Measurements from ENCODE around the gene HGFAC.
"Not testable (repeated sequence)": the region's sequence is repeated elsewhere in the genome, so short reads cannot be mapped to it uniquely, and the experiment has no call there.

Gene HGFAC

DNA sequence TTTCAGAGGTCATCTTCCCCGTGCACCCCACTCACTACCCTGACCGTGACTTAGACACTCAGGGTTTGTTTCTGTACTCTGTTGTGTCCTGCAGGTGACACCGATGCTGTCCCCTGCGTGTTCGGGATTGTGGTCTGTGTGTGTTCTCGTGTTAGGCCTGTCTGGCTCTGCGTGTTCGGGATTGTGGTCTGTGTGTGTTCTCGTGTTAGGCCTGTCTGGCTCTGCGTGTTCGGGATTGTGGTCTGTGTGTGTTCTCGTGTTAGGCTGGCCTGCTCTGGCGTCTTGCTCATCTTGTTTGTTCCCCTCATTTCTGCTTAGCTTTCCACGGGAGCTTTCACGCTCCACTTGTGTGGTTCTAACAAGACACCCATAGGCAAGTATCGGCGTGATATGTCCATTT is 30.6 kb upstream of the HGFAC start:
- not testable (repeated sequence) for DNase-seq (ENCODE audit: low spot score)

DNA sequence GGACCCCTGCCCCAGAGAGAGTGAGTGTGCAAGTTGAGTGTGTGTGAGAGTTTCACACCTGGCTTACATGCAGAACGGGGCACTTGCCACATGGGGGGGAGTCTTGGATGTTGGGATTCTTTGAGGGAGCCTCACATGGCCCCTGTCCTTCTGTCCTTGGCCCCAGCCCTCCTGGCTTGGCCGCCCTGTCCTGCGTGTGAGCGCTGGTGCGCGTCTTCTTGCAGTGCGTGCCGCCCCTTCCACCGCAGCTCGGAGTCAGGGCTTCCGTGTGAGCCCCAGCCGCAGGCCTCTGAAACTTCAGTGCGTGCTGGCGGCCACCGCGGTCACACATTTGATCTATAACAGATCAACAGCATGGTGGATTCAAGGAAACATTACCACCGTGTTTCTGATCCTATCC is 30.1 kb upstream of the HGFAC start:
- DNase-seq (ENCODE audit: low spot score): no peak

GRCh38 chr4:3412257-3413020 is 29.3 kb upstream of the HGFAC start:
- DNase-seq (ENCODE audit: low spot score): no peak

GRCh38 chr4:3413217-3413671 is 28.5 kb upstream of the HGFAC start:
- DNase-seq (ENCODE audit: low spot score): no peak

- DNase-seq (ENCODE audit: low spot score): no peak
Measured at GRCh38 chr4:3413675-3414420, 27.9 kb upstream of the HGFAC start.

- no peak for DNase-seq (ENCODE audit: low spot score)
Measured at GRCh38 chr4:3414421-3415279, 27.1 kb upstream of the HGFAC start.

DNA sequence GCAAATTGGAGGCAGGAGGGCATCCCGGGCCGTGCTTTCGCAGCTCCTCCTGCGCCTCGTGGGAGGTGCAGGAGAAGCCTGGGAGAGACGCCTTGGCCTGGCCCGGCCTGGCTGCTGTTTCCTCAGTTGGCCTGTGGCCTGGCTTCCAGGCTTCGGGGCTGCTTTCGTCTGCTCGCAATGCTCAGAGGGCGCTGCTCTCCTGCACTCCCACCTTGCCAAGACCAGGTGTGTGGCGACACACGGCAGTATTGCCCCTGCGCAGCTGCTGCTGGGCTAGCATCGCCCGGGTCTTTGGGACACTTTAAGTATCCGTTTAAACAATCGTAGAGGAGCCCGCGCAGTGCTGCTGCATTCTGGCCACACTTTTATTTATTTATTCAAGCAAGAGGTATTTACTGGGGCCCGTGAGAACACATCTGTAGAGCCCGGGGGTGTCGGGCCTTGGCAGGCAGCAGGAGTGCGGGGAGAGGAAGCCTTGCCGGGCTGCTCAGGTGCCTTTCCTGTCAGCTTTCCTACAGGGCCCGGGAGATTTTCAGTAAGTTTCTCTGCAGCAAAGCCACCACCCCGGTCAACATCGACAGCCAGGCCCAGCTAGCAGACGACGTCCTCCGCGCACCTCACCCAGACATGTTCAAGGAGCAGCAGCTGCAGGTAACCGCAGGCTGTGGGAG is 26.2 kb upstream of the HGFAC start:
- DNase-seq (ENCODE audit: low spot score): no peak

DNA sequence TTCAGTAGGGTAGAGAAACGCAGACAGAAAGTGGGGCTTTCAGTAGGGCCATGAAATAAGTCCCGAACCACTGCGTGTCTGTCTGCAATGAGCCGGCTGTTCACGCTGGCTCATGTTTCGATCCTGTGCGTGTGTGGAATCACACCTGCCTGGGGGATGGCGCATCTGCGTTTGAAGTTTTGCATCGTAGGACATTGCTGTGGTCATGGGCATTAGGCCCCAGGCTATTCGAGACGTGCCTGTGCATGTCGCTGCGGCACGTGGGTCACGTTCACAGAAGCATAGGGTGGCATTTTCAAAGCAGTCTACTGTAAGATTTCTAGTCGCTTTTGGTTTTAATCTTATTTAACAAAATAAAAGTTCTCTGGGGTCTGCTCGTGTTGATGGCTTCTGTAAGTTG is 25.5 kb upstream of the HGFAC start:
- DNase-seq (ENCODE audit: low spot score): no peak

- no peak for DNase-seq (ENCODE audit: low spot score)
Measured at GRCh38 chr4:3416821-3417221, 24.9 kb upstream of the HGFAC start.

GRCh38 chr4:3417448-3417847 is 24.3 kb upstream of the HGFAC start:
- no peak for DNase-seq (ENCODE audit: low spot score)

DNA sequence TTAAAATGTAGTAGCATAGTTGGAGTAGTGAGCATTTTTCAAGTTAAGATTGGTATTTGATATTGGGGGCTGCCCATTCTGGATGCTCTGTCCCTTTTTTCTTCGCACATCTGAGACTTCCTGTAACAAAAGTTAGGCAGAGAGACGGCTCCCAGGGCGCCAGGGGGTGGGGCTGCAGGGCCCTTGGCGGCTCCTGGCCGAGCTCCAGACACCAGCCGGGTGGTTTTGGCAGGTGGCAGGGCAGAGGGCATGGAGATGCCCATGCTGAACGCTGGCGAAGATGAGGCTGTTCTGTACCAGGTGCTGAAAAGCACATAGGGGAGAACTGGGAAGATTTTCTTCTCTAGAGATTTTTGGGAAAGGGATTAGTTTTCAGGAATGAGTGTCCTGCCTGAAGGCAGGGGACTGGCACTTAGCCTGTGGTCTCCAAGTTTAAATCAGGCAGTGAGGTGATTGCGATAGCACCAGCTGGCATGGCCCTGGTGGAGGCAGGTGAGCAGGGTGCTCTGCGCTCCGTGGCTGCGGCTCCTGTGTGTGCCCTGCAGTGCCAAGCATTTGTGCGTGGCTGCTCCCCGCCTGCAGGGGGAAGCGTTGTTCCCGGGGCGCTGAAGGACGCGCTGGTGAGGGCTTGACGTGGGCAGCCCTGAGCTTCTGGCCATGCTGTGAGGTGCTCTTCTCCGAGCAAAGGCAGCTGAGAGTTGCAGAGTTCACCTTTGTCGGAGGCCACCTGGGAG is 23.6 kb upstream of the HGFAC start:
- no peak for DNase-seq (ENCODE audit: low spot score)

DNA sequence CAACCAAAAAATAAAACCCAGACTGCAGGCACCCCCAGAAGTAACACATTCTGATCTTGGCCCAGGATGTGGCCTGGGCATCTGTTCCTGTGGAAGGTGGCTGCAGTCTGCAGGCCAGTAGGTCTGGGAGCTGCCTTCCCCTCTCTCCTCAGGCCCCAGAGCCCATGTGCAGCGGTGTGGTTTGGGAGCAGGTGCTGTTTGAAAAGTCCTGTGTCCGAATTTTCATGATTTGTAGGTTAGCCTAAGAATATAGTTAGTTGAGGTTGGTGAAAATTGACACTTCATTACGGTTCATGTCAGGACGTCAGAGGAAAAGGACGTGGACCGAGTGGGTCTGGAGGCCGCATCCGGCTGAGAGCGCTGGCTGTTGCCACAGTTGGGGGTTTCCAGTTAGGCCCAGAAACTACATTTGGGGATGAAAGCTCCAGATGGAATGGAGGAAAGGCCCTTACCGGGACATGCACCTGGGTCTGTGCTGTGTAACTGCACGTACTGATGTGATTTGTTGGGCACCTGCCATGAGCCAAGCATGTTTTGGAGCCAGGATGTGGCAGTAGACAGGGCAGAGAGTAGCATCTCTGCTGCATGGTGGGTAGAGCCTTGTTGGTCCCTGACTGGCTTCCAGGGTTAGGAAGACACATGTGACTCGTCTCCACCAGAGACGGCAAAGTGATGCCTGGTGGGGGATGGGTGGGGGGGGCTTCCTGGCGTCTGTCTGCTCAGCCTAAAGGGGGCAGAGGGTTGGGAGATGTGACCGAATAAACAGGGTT is 21.7 kb upstream of the HGFAC start:
- DNase-seq (ENCODE audit: low spot score): no peak

DNA sequence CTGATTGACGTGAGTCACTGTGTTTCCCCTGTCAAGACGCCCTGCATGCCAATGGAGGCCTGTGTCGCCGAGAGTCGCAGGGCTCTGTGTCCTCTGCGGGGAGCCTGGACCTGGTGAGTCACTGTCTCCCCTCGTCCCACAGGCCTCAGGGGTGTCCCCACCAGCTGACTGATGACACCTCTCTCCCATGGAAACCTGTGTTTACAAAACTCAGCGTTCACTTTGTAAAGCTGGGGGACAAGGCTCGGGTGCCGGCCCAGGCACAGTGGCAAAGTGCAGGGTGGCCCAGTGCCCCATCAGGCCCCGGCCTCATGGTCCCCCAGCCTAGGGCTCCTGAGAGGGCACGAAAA is 21.2 kb upstream of the HGFAC start:
- DNase-seq (ENCODE audit: low spot score): no peak

DNA sequence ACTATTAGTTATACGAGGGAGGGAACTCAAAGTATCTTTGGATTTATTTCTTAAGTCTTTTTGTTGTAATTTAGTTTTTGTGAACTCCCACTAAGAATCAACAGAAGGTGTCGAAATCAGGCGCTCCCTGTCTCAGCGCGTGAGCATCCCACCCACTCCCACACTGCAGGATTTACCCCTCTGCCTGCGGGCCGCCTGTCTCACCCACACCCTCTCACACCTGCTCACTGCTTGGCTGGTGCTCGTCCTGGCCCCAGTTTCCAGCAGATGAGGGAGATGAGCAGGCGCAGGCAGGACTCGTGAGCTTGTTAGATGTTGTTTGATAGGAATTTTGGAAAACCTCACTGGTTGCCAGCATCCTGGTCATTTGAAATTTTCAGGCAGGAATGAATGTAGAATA is 20.8 kb upstream of the HGFAC start:
- no peak for DNase-seq (ENCODE audit: low spot score)

DNA sequence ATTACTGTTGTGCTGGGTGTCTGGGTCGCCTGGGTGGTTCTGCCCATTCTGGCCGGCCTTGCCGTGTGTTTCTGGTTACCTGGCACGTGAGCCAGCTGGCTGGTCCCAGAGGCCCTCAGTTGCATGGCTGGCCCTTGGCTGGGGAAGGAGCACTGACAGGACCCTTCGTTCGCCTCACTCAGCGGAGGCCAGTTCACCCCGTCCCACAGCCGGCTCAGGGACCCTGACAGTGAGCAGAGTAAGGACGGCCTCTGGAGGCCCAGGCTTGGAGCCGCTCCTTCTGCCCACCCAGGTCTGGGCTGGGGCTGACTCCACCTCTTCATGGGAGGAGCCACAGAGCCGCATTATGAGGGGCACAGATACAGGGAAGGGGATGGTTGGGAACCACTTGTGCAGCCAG is 20.3 kb upstream of the HGFAC start:
- DNase-seq (ENCODE audit: low spot score): no peak

GRCh38 chr4:3422241-3422801 is 19.4 kb upstream of the HGFAC start:
- DNase-seq (ENCODE audit: low spot score): no peak

- no peak for DNase-seq (ENCODE audit: low spot score)
Measured at GRCh38 chr4:3422808-3423297, 18.9 kb upstream of the HGFAC start.

DNA sequence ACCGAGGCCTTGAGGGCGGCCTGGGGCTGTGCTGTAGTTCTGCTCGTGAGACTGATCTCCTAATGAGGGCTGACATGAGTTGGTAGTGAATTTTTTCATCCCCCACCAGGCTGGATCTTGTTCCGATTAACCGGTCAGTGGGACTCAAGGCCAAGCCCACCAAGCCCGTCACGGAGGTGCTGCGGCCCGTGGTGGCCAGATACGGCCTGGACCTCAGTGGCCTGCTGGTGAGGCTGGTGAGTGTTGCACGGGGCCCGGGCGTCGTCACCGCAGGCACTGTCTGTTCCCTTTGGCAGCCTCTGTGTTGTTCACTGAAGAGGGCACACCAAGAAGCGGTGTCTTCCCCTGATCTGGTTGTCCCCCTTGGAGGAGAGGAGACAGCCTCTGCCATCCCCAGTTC is 18.4 kb upstream of the HGFAC start:
- DNase-seq (ENCODE audit: low spot score): no peak

GRCh38 chr4:3423952-3424351 is 17.8 kb upstream of the HGFAC start:
- DNase-seq (ENCODE audit: low spot score): no peak

DNA sequence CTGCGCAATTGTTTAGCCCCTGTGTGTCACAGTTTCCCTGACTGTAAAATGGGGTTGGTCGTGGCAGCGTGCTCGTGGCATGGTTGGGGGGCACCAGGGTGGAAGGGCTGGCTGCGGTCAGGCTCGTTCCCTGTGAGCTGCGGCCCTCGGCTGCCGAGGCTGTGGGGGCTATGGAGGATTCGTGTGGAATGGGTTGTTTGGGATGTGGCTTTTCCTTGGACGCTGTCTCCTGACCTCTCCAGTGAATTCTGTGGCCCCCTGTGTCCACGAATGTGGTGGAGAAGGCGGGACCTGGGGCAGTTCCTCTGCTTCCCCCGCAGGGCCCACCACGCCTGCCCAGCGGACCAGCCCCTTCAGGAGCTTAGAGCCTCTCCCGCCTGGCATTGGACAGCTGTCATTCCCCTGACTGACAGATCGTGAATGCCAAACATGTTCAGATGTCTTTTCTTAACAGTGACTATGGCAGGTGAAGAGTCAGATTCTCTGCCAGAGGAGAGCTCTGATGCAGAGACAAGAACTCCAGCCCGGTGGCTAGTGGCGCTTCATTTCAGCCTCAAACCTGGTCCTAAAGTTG is 17.2 kb upstream of the HGFAC start:
- DNase-seq (ENCODE audit: low spot score): no peak
